Keratinocyte (primary cell): ENCODE measurements around the gene CRTC2. TPM values are rescaled to one million over a fixed set of nuclear protein-coding genes. Genes with fewer than 3 reads are reported as not detected.

ENCODE experiments used
- DNase-seq: peaks from one replicate; pipeline ENCODE4 v3.0.0-alpha.2; 2011; ENCODE audit warnings: low read depth, missing footprints, low spot score
- FAIRE-seq: peaks from 2 replicates; lab custom pipeline; 2011; peaks lifted over from hg19 to GRCh38; lab: Jason Lieb, UNC
- H2AFZ ChIP-seq: 2 replicates; pipeline ENCODE4 v1.6.0; 2012; ENCODE audit warnings: low read length, control low read depth, inconsistent platforms; ENCODE audit not compliant: control insufficient read depth
- H3K27ac ChIP-seq: 2 replicates; pipeline ENCODE4 v1.5.1; 2011; ENCODE audit warnings: low read length; ENCODE audit not compliant: control insufficient read depth, insufficient read depth
- H3K27me3 ChIP-seq: 3 replicates; pipeline ENCODE4 v1.6.0; 2011; ENCODE audit warnings: low read length; ENCODE audit not compliant: control insufficient read depth, insufficient read depth; ENCODE audit errors: extremely low read depth
- H3K36me3 ChIP-seq, 2 experiments: 2 replicates in 1 of 2; 3 replicates in 1 of 2; pipeline ENCODE4 v1.5.1; 2011; ENCODE audit warnings: low read length in 2 of 2, mild to moderate bottlenecking in 1 of 2; ENCODE audit not compliant: control insufficient read depth in 2 of 2, insufficient read depth in 2 of 2; ENCODE audit errors: extremely low read depth in 1 of 2
- H3K4me1 ChIP-seq: 3 replicates; pipeline ENCODE4 v1.5.1; 2011; ENCODE audit warnings: low read length; ENCODE audit not compliant: control insufficient read depth, insufficient read depth; ENCODE audit errors: extremely low read depth
- H3K4me2 ChIP-seq: 3 replicates; pipeline ENCODE4 v1.6.0; 2011; ENCODE audit warnings: low read depth, low read length; ENCODE audit not compliant: control insufficient read depth, insufficient read depth; ENCODE audit errors: extremely low read depth
- H3K4me3 ChIP-seq, 3 experiments: fragments of 200-600 bp in 1 of 3; sonication (generic) in 1 of 3; 2 replicates in 2 of 3; 3 replicates in 1 of 3; pipeline ENCODE4 v1.5.1; 2011 to 2016; ENCODE audit warnings: low read length in 3 of 3, mild to moderate bottlenecking in 3 of 3, control low read depth in 2 of 3, inconsistent platforms in 1 of 3, low read depth in 1 of 3, mixed read lengths in 1 of 3, mixed run types in 1 of 3, moderate library complexity in 1 of 3; ENCODE audit not compliant: control insufficient read depth in 2 of 3, insufficient read depth in 2 of 3; ENCODE audit errors: extremely low read depth in 1 of 3
- H3K79me2 ChIP-seq: 2 replicates; pipeline ENCODE4 v1.6.0; 2012; ENCODE audit warnings: low read length; ENCODE audit not compliant: control insufficient read depth, insufficient read depth
- H3K9ac ChIP-seq: 3 replicates; pipeline ENCODE4 v1.6.0; 2011; ENCODE audit warnings: low read length; ENCODE audit not compliant: control insufficient read depth, insufficient read depth; ENCODE audit errors: extremely low read depth
- H3K9me1 ChIP-seq: 3 replicates; pipeline ENCODE4 v1.6.0; 2011; ENCODE audit warnings: low read length; ENCODE audit not compliant: control insufficient read depth, insufficient read depth; ENCODE audit errors: extremely low read depth
- H3K9me3 ChIP-seq: 2 replicates; pipeline ENCODE4 v1.5.1; 2012; ENCODE audit warnings: low read depth, low read length; ENCODE audit not compliant: control insufficient read depth
- H4K20me1 ChIP-seq: 3 replicates; pipeline ENCODE4 v1.6.0; 2011; ENCODE audit warnings: low read length; ENCODE audit not compliant: control insufficient read depth, insufficient read depth; ENCODE audit errors: extremely low read depth
- CTCF ChIP-seq, 3 experiments: IDR thresholded peaks in 1 of 3; conservative IDR thresholded peaks in 1 of 3; optimal IDR thresholded peaks in 1 of 3; 2 replicates in 2 of 3; 3 replicates in 1 of 3; pipeline versions ENCODE3 to v1.5.1; 2011; ENCODE audit warnings: low read length in 3 of 3, mild to moderate bottlenecking in 3 of 3, moderate library complexity in 2 of 3, control low read depth in 1 of 3, inconsistent platforms in 1 of 3; ENCODE audit not compliant: insufficient read depth in 2 of 3; ENCODE audit errors: extremely low read depth in 1 of 3
- EZH2 ChIP-seq: IDR thresholded peaks from one replicate; pipeline ENCODE4 v1.6.1; 2012; ENCODE audit warnings: inconsistent platforms, mild to moderate bottlenecking, low read length, moderate library complexity
- dilution Hi-C: fragments of 300-500 bp; cut with MboI; formaldehyde crosslinking; loops from one replicate; pipeline ENCODE4 v1.7.0; 2020; ENCODE audit warnings: low sequenced_read_pairs; ENCODE audit not compliant: extremely low pct_ligation_motif_present
- polyA plus RNA-seq, 5 experiments: library from polyadenylated mRNA; depleted of rRNA in 3 of 5; stranded (reverse) in 3 of 5; stranded (forward) in 1 of 5; unstranded in 1 of 5; fragments of >200 nt; gene quantifications; 1 replicate in 1 of 5; 2 replicates in 3 of 5; 3 replicates in 1 of 5; pipeline versions ENCODE4 v1.2.1 to v1.2.3, GENCODE V29; 2011 to 2012; ENCODE audit warnings: missing spikeins in 2 of 5, low read depth in 1 of 5, low replicate concordance in 1 of 5

Gene CRTC2
- polyA plus RNA-seq, 1 donor (not counting 4 experiments of a cell fraction or from before 2014, with no cell fraction given), result 15.9 TPM

GRCh38 chr1:153963030-153963849 is 4.8 kb upstream of the CRTC2 start, which contains the start of gene SLC39A1:
Gene SLC39A1 (minus strand): TSS chr1:153963537. CDS start chr1:153962715, 822 bp downstream.
- H4K20me1 ChIP-seq, result no peaks in the 10 kb centered on the region
- dilution Hi-C loops, result no loop called here
- no peaks in the 10 kb centered on the region for H3K27me3 ChIP-seq
- H3K4me1 ChIP-seq, result peaks cover 42% of the 10 kb centered on the region
- peak; percentile 23 for FAIRE-seq
- peak within 1 kb of the TSS; percentile 64 to 96 (median 69) for H3K4me3 ChIP-seq
- H3K9ac ChIP-seq, result peak within 1 kb of the TSS; percentile 89
- H3K36me3 ChIP-seq, result peaks cover 3 to 22% of the 10 kb centered on the region in 2 experiments
- no peaks in the 10 kb centered on the region for H3K9me3 ChIP-seq
- H3K79me2 ChIP-seq, result peaks cover 24% of the 10 kb centered on the region
- TF ChIP-seq EZH2 (no peak), CTCF (optimal IDR thresholded peaks at IDR 0.05 in 1 of 3, IDR thresholded peaks at IDR 0.05 in 1 of 3, conservative IDR thresholded peaks at IDR 0.05 in 1 of 3; ENCODE audit: extremely low read depth in 1 of 3, insufficient read depth in 2 of 3, low read length in 3 of 3) (no peak)
- peak; percentile 89 for DNase-seq
- H2AFZ ChIP-seq, result peak within 1 kb of the TSS; percentile 73
- peak within 1 kb of the TSS; percentile 94 for H3K4me2 ChIP-seq
- H3K27ac ChIP-seq, result peak within 1 kb of the TSS; percentile 95
- H3K9me1 ChIP-seq, result no peaks in the 10 kb centered on the region

- Histone ChIP-seq H2AFZ (no peak overlapping the region), H3K36me3 (peaks cover 3 to 22% of the 10 kb centered on the region in 2 experiments), H3K9me1 (no peaks in the 10 kb centered on the region), H3K4me1 (peaks cover 43% of the 10 kb centered on the region), H3K4me2 (peak overlapping the region; percentile 94), H4K20me1 (no peaks in the 10 kb centered on the region), H3K4me3 (peak overlapping the region; percentile 64 to 96 (median 69)), H3K9me3 (no peaks in the 10 kb centered on the region), H3K79me2 (peaks cover 33% of the 10 kb centered on the region), H3K27me3 (no peaks in the 10 kb centered on the region), H3K27ac (peak overlapping the region; percentile 95), H3K9ac (peak overlapping the region; percentile 89)
- no peak for DNase-seq
- FAIRE-seq, result no peak
- TF ChIP-seq EZH2 (no peak), CTCF (optimal IDR thresholded peaks at IDR 0.05 in 1 of 3, IDR thresholded peaks at IDR 0.05 in 1 of 3, conservative IDR thresholded peaks at IDR 0.05 in 1 of 3; ENCODE audit: extremely low read depth in 1 of 3, insufficient read depth in 2 of 3, low read length in 3 of 3) (no peak)
- dilution Hi-C loops, result no loop called here
Measured at GRCh38 chr1:153962088-153963029, 3.9 kb upstream of the CRTC2 start.
